Fibroblast of lung (primary cell): Measurements from ENCODE around the gene WDR45B. TPM values are rescaled to one million over a fixed set of nuclear protein-coding genes. Genes with fewer than 3 reads are reported as not detected.

ENCODE experiments used
- DNase-seq, 2 donors: peaks; one replicate each; pipeline versions ENCODE4 v3.0.0 to v3.0.0-alpha.2; 2010; ENCODE audit warnings: low read depth in 2 of 2
- H2AFZ ChIP-seq: 2 replicates; pipeline ENCODE4 v1.5.1; 2012; ENCODE audit warnings: low read length, control low read depth, inconsistent platforms
- H3K27ac ChIP-seq: 2 replicates; pipeline ENCODE4 v1.5.1; 2011; ENCODE audit warnings: low read length, control low read depth; ENCODE audit not compliant: insufficient read depth
- H3K27me3 ChIP-seq: 2 replicates; pipeline ENCODE4 v1.5.1; 2011; ENCODE audit warnings: mild to moderate bottlenecking, low read length; ENCODE audit not compliant: control insufficient read depth, insufficient read depth
- H3K36me3 ChIP-seq: 2 replicates; pipeline ENCODE4 v1.5.1; 2011; ENCODE audit warnings: low read length; ENCODE audit not compliant: control insufficient read depth, insufficient read depth
- H3K4me1 ChIP-seq: 2 replicates; pipeline ENCODE4 v1.5.1; 2011; ENCODE audit warnings: low read length; ENCODE audit not compliant: control insufficient read depth, insufficient read depth; ENCODE audit errors: extremely low read depth
- H3K4me2 ChIP-seq: 2 replicates; pipeline ENCODE4 v1.5.1; 2011; ENCODE audit warnings: low read length, control low read depth; ENCODE audit not compliant: insufficient read depth; ENCODE audit errors: extremely low read depth
- H3K4me3 ChIP-seq, 4 experiments: fragments of 200-600 bp in 1 of 4; sonication (generic) in 1 of 4; replicated peaks in 1 of 4; 2 replicates each; pipeline ENCODE4 v1.5.1; 2011 to 2016; ENCODE audit warnings: low read length in 4 of 4, low read depth in 3 of 4, mild to moderate bottlenecking in 3 of 4, control low read depth in 2 of 4, inconsistent platforms in 1 of 4, mixed read lengths in 1 of 4; ENCODE audit not compliant: insufficient read depth in 1 of 4; ENCODE audit errors: control extremely low read depth in 1 of 4
- H3K79me2 ChIP-seq: 2 replicates; pipeline ENCODE4 v1.5.1; 2012; ENCODE audit warnings: mild to moderate bottlenecking, low read length, inconsistent platforms; ENCODE audit not compliant: control insufficient read depth, insufficient read depth
- H3K9ac ChIP-seq: 2 replicates; pipeline ENCODE4 v1.5.1; 2011; ENCODE audit warnings: mild to moderate bottlenecking, low read length, control low read depth; ENCODE audit not compliant: insufficient read depth
- H3K9me3 ChIP-seq: 2 replicates; pipeline ENCODE4 v1.5.1; 2012; ENCODE audit warnings: low read depth, low read length; ENCODE audit not compliant: control insufficient read depth, insufficient read depth
- H4K20me1 ChIP-seq: 2 replicates; pipeline ENCODE4 v1.5.1; 2011; ENCODE audit warnings: low read length; ENCODE audit not compliant: control insufficient read depth, insufficient read depth; ENCODE audit errors: extremely low read depth
- CTCF ChIP-seq, 2 donors: IDR thresholded peaks in 1 of 2; conservative IDR thresholded peaks in 1 of 2; 1 replicate in 1 of 2; 2 replicates in 1 of 2; pipeline ENCODE4 v1.5.1; 2011 to 2012; ENCODE audit warnings: low read length in 2 of 2, control low read depth in 1 of 2, inconsistent platforms in 1 of 2, low read depth in 1 of 2, mild to moderate bottlenecking in 1 of 2
- EZH2 ChIP-seq: IDR thresholded peaks from 2 replicates; pipeline ENCODE4 v1.5.1; 2012; ENCODE audit warnings: low read length, control low read depth, mild to moderate bottlenecking; ENCODE audit errors: missing control alignments
- polyA plus RNA-seq, 2 donors: library from polyadenylated mRNA; depleted of rRNA in 1 of 2; stranded (reverse) in 1 of 2; unstranded in 1 of 2; fragments of >200 nt; gene quantifications; 2 replicates each; pipeline ENCODE4 v1.2.1, GENCODE V29; 2011 to 2012; ENCODE audit warnings: missing spikeins in 1 of 2
- total RNA-seq: library from RNA; depleted of rRNA; stranded (reverse); fragments of >200 nt; gene quantifications from 2 replicates; pipeline ENCODE4 v1.2.1, GENCODE V29; 2014

WDR45B gene
- total and polyA plus RNA-seq, 2 donors (not counting 1 experiment from before 2014, with no cell fraction given): 66.2 to 95.2 TPM

- H3K9me3 ChIP-seq: no peaks in the 10 kb centered on the region
- H3K9ac ChIP-seq: no peak overlapping the region
- H3K36me3 ChIP-seq: no peaks in the 10 kb centered on the region
- no peaks in the 10 kb centered on the region for H4K20me1 ChIP-seq
- no peak overlapping the region for H3K4me3 ChIP-seq
- no peaks in the 10 kb centered on the region for H3K4me1 ChIP-seq
- H3K27me3 ChIP-seq: no peaks in the 10 kb centered on the region
- DNase-seq: no peak
- no peak for TF ChIP-seq EZH2
- TF ChIP-seq CTCF (conservative IDR thresholded peaks at IDR 0.05 in 1 of 2, IDR thresholded peaks at IDR 0.05 in 1 of 2; ENCODE audit: low read depth in 1 of 2, low read length in 2 of 2): no peak
- no peak overlapping the region for H2AFZ ChIP-seq
- no peak overlapping the region for H3K4me2 ChIP-seq
- H3K27ac ChIP-seq: no peak overlapping the region
- H3K79me2 ChIP-seq: no peaks in the 10 kb centered on the region
These were observed 30.1 kb upstream of the WDR45B start for GRCh38 chr17:82678265-82678891.

- H3K9me3 ChIP-seq: no peaks in the 10 kb centered on the region
- no peak overlapping the region for H3K9ac ChIP-seq
- no peak overlapping the region for H3K4me2 ChIP-seq
- TF ChIP-seq CTCF (conservative IDR thresholded peaks at IDR 0.05 in 1 of 2, IDR thresholded peaks at IDR 0.05 in 1 of 2; ENCODE audit: low read depth in 1 of 2, low read length in 2 of 2) (no peak), EZH2 (no peak)
- H3K79me2 ChIP-seq: no peaks in the 10 kb centered on the region
- no peaks in the 10 kb centered on the region for H3K4me1 ChIP-seq
- no peaks in the 10 kb centered on the region for H4K20me1 ChIP-seq
- H3K27ac ChIP-seq: no peak overlapping the region
- H3K4me3 ChIP-seq: no peak overlapping the region
- no peaks in the 10 kb centered on the region for H3K27me3 ChIP-seq
- H3K36me3 ChIP-seq: no peaks in the 10 kb centered on the region
- no peak overlapping the region for H2AFZ ChIP-seq
- DNase-seq: no peak
These were observed 29.2 kb upstream of the WDR45B start for GRCh38 chr17:82677353-82677925.

GRCh38 chr17:82675476-82676245 is 27.4 kb upstream of the WDR45B start:
- Histone ChIP-seq H3K27ac (no peak overlapping the region), H3K4me2 (no peak overlapping the region), H3K4me3 (no peak overlapping the region), H3K79me2 (no peaks in the 10 kb centered on the region), H2AFZ (no peak overlapping the region), H3K27me3 (no peaks in the 10 kb centered on the region), H4K20me1 (no peaks in the 10 kb centered on the region), H3K4me1 (no peaks in the 10 kb centered on the region), H3K36me3 (no peaks in the 10 kb centered on the region), H3K9me3 (no peaks in the 10 kb centered on the region), H3K9ac (no peak overlapping the region)
- TF ChIP-seq EZH2: no peak
- TF ChIP-seq CTCF (conservative IDR thresholded peaks at IDR 0.05 in 1 of 2, IDR thresholded peaks at IDR 0.05 in 1 of 2; ENCODE audit: low read depth in 1 of 2, low read length in 2 of 2): no peak
- no peak for DNase-seq
